GM12875 (cell line): Measurements from ENCODE around the gene THADA.
"Not testable (repeated sequence)": the region's sequence is repeated elsewhere in the genome, so short reads cannot be mapped to it uniquely, and the experiment has no call there.

Experiments
- H3K4me3 ChIP-seq: one replicate; pipeline ENCODE4 v1.5.1; 2011; ENCODE audit warnings: low read depth, low read length, control low read depth
- CTCF ChIP-seq: IDR thresholded peaks from 2 replicates; pipeline ENCODE4 v1.5.1; 2011; ENCODE audit warnings: low read depth, mild to moderate bottlenecking, control low read depth, inconsistent platforms, low read length, moderate library complexity, borderline replicate concordance; ENCODE audit not compliant: insufficient read depth

The THADA gene

GRCh38 chr2:43192744-43193651 is 402.8 kb downstream of the THADA start:
- no peak overlapping the region for H3K4me3 ChIP-seq
- no peak for TF ChIP-seq CTCF

GRCh38 chr2:43191947-43192516 is 403.8 kb downstream of the THADA start:
- peak; percentile 56 for TF ChIP-seq CTCF

GRCh38 chr2:43190311-43191052 is 405.4 kb downstream of the THADA start:
- TF ChIP-seq CTCF: no peak
- H3K4me3 ChIP-seq: no peak overlapping the region

More at GRCh38 chr2:43191947-43192516, 403.8 kb downstream of the THADA start:
- H3K4me3 ChIP-seq: no peak overlapping the region

GRCh38 chr2:43189861-43190260 is 406.0 kb downstream of the THADA start:
- not testable (repeated sequence) for H3K4me3 ChIP-seq

- TF ChIP-seq CTCF: no peak
Observed at GRCh38 chr2:43188561-43189386, 407.1 kb downstream of the THADA start.

GRCh38 chr2:43186679-43187374 is 409.0 kb downstream of the THADA start:
- no peak overlapping the region for H3K4me3 ChIP-seq
- no peak for TF ChIP-seq CTCF

More at GRCh38 chr2:43188561-43189386, 407.1 kb downstream of the THADA start:
- H3K4me3 ChIP-seq: no peak overlapping the region

GRCh38 chr2:43186321-43186678 is 409.5 kb downstream of the THADA start:
- H3K4me3 ChIP-seq: no peak overlapping the region
- no peak for TF ChIP-seq CTCF
